Stromal cell of bone marrow (primary cell): ENCODE results near the gene ELF1.
"Not testable (repeated sequence)": the region's sequence is repeated elsewhere in the genome, so short reads cannot be mapped to it uniquely, and the experiment has no call there.

Experiments used
- DNase-seq: peaks from one replicate; pipeline ENCODE4 v3.0.0-alpha.2; 2012; ENCODE audit warnings: low read depth

Gene ELF1

GRCh38 chr13:40932252-40932651 is 86.9 kb downstream of the ELF1 start:
- no peak for DNase-seq

- DNase-seq = no peak
Observed at GRCh38 chr13:40931719-40932118, 87.4 kb downstream of the ELF1 start.

- DNase-seq = not testable (repeated sequence)
Observed at GRCh38 chr13:40929883-40930282, 89.2 kb downstream of the ELF1 start.

- no peak for DNase-seq
Observed at GRCh38 chr13:40928980-40929379, 90.1 kb downstream of the ELF1 start.

GRCh38 chr13:40927929-40928328 is 91.2 kb downstream of the ELF1 start:
- DNase-seq = no peak

GRCh38 chr13:40923867-40924266 is 95.2 kb downstream of the ELF1 start:
- no peak for DNase-seq

GRCh38 chr13:40922437-40923040 is 96.6 kb downstream of the ELF1 start:
- DNase-seq = no peak

- no peak for DNase-seq
Observed at GRCh38 chr13:40920826-40921225, 98.3 kb downstream of the ELF1 start.

- not testable (repeated sequence) for DNase-seq
Observed at GRCh38 chr13:40919901-40920300, 99.2 kb downstream of the ELF1 start.

GRCh38 chr13:40916207-40916998 is 102.7 kb downstream of the ELF1 start:
- DNase-seq = no peak

- not testable (repeated sequence) for DNase-seq
Observed at GRCh38 chr13:40914863-40915262, 104.3 kb downstream of the ELF1 start.

GRCh38 chr13:40911341-40911740 is 107.8 kb downstream of the ELF1 start:
- no peak for DNase-seq

GRCh38 chr13:40910324-40911050 is 108.6 kb downstream of the ELF1 start:
- no peak for DNase-seq

GRCh38 chr13:40909541-40910200 is 109.4 kb downstream of the ELF1 start:
- DNase-seq = not testable (repeated sequence)

GRCh38 chr13:40908546-40908945 is 110.6 kb downstream of the ELF1 start:
- DNase-seq = no peak

GRCh38 chr13:40901032-40901431 is 118.1 kb downstream of the ELF1 start:
- not testable (repeated sequence) for DNase-seq

GRCh38 chr13:40900568-40900967 is 118.5 kb downstream of the ELF1 start:
- DNase-seq = not testable (repeated sequence)

- DNase-seq = no peak
Observed at GRCh38 chr13:40897053-40897452, 122.1 kb downstream of the ELF1 start.

GRCh38 chr13:40895227-40896184 is 123.6 kb downstream of the ELF1 start:
- DNase-seq = no peak

- DNase-seq = not testable (repeated sequence)
Observed at GRCh38 chr13:40893573-40893972, 125.5 kb downstream of the ELF1 start.

GRCh38 chr13:40886017-40886416 is 133.1 kb downstream of the ELF1 start:
- no peak for DNase-seq
